AG04450 (cell line): ENCODE data around the gene SMOC1. TPM values are rescaled to one million over a fixed set of nuclear protein-coding genes. Genes with fewer than 3 reads are reported as not detected.

Experiments
- CTCF ChIA-PET: fragments of 300-600, 350-600 bp; formaldehyde crosslinking; extraction: SDS; loops from one replicate; lab custom pipeline; 2022; ENCODE audit warnings: antibody characterized with exemption, inconsistent platforms; lab: Charles Lee
- POLR2A ChIA-PET: fragments of 350-600 bp; formaldehyde crosslinking; extraction: SDS; loops from one replicate; lab custom pipeline; 2021; ENCODE audit warnings: antibody characterized with exemption, inconsistent platforms; lab: Yijun Ruan, JAX
- DNase-seq: peaks from one replicate; pipeline ENCODE4 v3.0.0-alpha.2; 2011; ENCODE audit warnings: low read depth, low spot score
- H3K27ac ChIP-seq: one replicate; pipeline ENCODE4 v1.5.1; 2012; ENCODE audit warnings: low read depth, low read length, control low read depth
- H3K27me3 ChIP-seq: one replicate; pipeline ENCODE4 v1.6.0; 2012; ENCODE audit warnings: low read length; ENCODE audit not compliant: control insufficient read depth, insufficient read depth
- H3K4me3 ChIP-seq: 2 replicates; pipeline ENCODE4 v1.5.1; 2011; ENCODE audit warnings: mild to moderate bottlenecking, low read depth, low read length, control low read depth
- H3K9me3 ChIP-seq: 2 replicates; pipeline ENCODE4 v1.5.1; 2012; ENCODE audit warnings: low read length; ENCODE audit not compliant: control insufficient read depth, insufficient read depth
- polyA plus RNA-seq: library from polyadenylated mRNA; depleted of rRNA; stranded (reverse); fragments of >200 nt; gene quantifications from 2 replicates; pipeline ENCODE4 v1.2.3, GENCODE V29; 2011
- TF ChIP-seq, protein P1 (sequence below): IDR thresholded peaks from 2 replicates; pipeline ENCODE4 v1.5.1; 2011; ENCODE audit warnings: low read depth, low read length, control low read depth, inconsistent platforms

The SMOC1 gene
- polyA plus RNA-seq, 1 experiment: 19.2 TPM

DNA sequence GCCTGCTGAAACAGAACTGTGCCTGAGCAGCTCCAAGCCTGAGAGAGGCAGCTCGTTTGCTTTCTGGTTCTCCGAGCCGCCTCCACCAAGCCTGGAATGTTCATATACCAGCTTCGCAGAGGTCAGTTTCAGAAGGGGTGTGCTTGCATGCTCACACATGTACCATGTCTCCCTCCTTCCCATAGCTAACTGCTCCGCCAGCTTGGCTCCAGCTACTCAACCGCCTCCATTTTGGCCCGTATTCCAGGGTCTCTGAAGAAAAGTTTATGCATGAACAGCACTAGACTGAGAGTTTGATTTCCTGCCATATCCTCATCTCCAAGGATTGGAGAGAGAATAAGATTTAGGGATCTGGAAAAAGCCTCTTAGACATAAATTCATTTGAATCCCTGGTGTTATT is 103.7 kb downstream of the SMOC1 start:
- Histone ChIP-seq H3K27me3 (no peaks in the 10 kb centered on the region), H3K27ac (no peak overlapping the region), H3K4me3 (no peak overlapping the region), H3K9me3 (no peaks in the 10 kb centered on the region)
- POLR2A ChIA-PET: no interaction called here
- CTCF ChIA-PET: interaction anchor here (1.2 to 1.6 kb wide), 4 partner anchors 15 to 45 kb away, joined by 3 to 5 read pairs (median 4); no protein-coding TSS in a partner anchor
- DNase-seq: no peak
- TF ChIP-seq, protein P1, sequence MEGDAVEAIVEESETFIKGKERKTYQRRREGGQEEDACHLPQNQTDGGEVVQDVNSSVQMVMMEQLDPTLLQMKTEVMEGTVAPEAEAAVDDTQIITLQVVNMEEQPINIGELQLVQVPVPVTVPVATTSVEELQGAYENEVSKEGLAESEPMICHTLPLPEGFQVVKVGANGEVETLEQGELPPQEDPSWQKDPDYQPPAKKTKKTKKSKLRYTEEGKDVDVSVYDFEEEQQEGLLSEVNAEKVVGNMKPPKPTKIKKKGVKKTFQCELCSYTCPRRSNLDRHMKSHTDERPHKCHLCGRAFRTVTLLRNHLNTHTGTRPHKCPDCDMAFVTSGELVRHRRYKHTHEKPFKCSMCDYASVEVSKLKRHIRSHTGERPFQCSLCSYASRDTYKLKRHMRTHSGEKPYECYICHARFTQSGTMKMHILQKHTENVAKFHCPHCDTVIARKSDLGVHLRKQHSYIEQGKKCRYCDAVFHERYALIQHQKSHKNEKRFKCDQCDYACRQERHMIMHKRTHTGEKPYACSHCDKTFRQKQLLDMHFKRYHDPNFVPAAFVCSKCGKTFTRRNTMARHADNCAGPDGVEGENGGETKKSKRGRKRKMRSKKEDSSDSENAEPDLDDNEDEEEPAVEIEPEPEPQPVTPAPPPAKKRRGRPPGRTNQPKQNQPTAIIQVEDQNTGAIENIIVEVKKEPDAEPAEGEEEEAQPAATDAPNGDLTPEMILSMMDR: no peak

DNA sequence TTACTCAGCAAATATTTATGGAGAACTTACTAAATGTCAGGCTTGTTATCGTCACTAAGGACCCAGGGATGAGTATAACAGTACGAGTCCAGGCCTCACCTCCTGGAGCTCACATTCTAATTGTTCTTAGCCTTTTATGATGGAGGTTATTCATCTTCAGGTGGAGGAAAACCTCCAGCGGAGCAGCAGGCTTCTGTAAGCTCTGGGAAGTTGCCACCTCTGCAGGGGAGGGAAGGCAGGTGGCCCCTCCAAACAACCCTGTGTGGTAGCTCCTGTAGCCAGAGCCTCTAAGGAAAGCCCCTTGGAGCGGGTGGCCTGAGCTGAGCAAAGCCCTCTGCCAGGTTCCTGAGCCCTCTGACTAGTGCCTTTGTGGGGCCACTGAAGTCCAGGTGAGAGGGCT is 104.1 kb downstream of the SMOC1 start:
- H3K9me3 ChIP-seq: no peaks in the 10 kb centered on the region
- H3K27ac ChIP-seq: no peak overlapping the region
- TF ChIP-seq, protein P1: no peak
- CTCF ChIA-PET: interaction anchor here (1.2 to 1.6 kb wide), 3 partner anchors 15 to 45 kb away, joined by 3 to 5 read pairs (median 4); no protein-coding TSS in a partner anchor
- no peak overlapping the region for H3K4me3 ChIP-seq
- DNase-seq: no peak
- POLR2A ChIA-PET: no interaction called here
- no peaks in the 10 kb centered on the region for H3K27me3 ChIP-seq

DNA sequence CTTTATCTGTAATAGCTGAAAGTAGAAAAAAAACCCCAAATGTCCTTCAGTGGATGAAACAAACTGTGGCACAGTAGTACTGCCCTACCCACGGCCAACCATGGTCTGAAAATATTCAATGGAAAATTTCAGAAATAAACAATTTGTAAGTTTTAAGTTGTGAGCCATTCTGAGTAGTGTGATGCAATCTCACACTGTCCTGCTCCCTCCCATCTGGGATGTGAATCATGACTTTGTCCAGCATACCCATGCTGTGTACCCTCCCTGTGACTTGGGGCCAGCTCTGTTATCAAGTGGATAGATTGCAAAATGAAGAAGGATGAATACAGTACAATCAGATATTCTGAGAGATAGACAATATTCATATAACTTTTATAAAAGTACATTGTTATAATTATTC is 106.2 kb downstream of the SMOC1 start:
- CTCF ChIA-PET: no interaction called here
- H3K4me3 ChIP-seq: no peak overlapping the region
- TF ChIP-seq, protein P1: no peak
- no peaks in the 10 kb centered on the region for H3K9me3 ChIP-seq
- DNase-seq: peak; percentile 37
- H3K27me3 ChIP-seq: no peaks in the 10 kb centered on the region
- POLR2A ChIA-PET: interaction anchor here (1.3 kb wide), 1 partner anchor 12 kb away, joined by 3 read pairs; no protein-coding TSS in a partner anchor
- H3K27ac ChIP-seq: no peak overlapping the region

DNA sequence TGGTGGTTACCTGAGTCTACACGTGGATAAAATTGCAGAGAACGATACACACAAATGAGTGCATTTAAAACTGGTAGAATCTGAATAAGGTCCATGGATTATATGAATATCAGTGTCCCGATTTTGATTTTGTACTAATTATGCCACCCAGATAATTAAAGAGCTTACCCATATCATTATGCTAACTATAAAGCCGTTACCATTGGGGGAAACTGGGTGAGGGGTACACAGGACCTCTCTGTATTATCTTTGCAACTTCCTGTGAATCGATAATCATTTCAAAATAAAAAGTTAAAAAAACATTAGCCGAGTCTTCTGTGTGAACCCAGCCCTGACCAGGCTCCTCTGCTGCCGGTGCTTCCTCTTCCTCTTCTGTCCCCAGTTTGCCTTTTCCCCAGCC is 107.1 kb downstream of the SMOC1 start:
- DNase-seq: no peak
- CTCF ChIA-PET: no interaction called here
- POLR2A ChIA-PET: no interaction called here

DNA sequence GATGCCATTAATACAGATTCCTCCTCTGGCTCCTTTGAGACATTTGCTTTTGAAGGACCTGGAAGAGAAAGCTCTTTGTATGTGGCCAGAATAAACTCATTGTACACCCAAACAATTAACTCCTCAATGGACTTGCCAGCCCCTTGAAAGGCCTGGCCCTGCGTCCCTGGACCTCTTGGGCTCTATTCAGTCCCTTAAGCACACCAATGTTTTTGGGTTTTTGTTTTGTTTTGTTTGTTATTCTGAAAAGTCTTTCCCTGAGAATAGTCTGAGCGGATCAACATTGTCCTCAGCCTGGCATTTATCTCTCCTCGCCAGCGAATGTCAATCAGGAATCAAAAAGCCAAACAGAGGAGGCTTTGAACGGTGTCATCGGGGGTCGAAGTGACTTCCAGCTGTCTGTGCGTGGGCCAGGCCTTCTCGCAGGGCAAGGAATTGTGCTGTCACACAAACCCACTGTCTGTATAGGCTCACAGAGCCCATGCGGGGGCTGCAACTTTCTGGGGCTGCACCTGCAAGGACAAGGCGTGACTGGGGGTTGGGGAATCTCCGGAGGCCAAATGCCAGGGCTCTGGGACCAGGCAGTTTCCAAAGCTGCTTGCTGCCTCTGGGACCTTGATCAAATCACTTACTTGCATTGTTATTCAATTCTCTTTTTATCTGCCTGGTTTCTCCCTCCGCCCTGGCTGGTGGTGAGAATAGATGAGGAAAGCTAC is 108.3 kb downstream of the SMOC1 start:
- TF ChIP-seq, protein P1: no peak
- DNase-seq: no peak
- ChIA-PET POLR2A (no interaction called here), CTCF (no interaction called here)
- Histone ChIP-seq H3K4me3 (no peak overlapping the region), H3K9me3 (no peaks in the 10 kb centered on the region), H3K27me3 (no peaks in the 10 kb centered on the region), H3K27ac (no peak overlapping the region)

More for the DNA sequence above, 107.1 kb downstream of the SMOC1 start:
- TF ChIP-seq, protein P1: no peak
- Histone ChIP-seq H3K9me3 (no peaks in the 10 kb centered on the region), H3K27ac (no peak overlapping the region), H3K27me3 (no peaks in the 10 kb centered on the region), H3K4me3 (no peak overlapping the region)
